ENCODE measurements around the gene PGS1.

DNA sequence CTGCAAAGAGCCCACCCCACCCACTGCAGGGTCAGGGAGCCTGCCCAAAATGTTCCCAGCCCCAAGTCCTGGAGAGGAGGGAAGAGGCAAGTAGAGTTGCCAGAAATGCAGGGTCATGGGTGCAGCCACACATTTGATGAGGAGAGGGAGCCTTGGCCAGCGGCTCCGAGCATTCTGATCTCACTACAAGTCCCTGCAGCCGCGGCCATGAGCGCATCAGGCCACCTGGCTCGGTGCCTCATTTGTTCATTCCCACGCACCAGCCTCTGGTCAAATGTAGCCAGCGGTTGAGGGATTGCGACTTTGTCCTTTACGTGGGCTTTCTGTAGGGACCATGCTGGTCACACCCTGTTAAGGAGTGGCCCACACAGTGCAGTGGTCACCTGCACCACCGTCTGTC lies 48.7 kb downstream of the PGS1 start:
- no peak for TF ChIP-seq POLR2AphosphoS5 (IDR thresholded peaks at IDR 0.05; ENCODE audit: low read depth, low read length)
- TF ChIP-seq POLR2A (IDR thresholded peaks at IDR 0.05; ENCODE audit: low read depth, low read length): no peak

Measured in GM12892 (cell line).